Measurements from ENCODE around the gene SMARCC2.
A peak's percentile ranks its signal among the peaks of the same experiment; 100 is the strongest.

The SMARCC2 gene

DNA sequence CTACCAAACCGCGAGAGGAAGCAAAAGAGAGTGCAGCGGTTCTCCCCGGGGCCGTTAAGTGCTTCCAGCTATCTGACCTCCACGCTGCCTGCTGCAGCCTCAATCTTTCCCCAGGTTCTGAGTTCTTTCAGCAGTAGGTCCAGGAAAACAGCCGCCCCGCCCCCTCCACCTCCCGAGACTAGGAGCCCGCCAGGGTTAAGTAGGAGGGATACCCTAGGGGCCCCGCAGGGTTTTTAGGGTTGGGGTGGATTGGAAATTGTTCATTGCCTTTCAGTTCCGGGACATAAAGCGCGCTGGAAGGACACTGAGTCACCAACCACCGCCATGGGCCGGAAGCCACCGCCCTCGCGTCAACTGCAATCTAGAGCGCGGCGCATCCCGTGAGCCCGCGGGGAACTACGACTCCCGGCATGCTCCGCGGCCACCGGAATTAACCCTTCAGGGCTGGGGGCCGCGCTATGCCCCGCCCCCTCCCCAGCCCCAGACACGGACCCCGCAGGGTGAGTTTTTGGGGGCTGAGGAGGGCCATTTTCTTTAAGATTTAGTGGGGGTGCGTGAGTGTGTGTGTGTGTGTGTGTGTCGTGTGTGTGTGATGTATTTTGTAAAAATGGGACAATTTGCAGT, 37.0 kb downstream of the SMARCC2 start, which contains the start of gene MYL6B:
Gene MYL6B (plus strand): TSS at position 456 of the 624 bp plus-strand sequence. CDS start 1,332 bp downstream, outside the sequence.
- peak; percentile 86 to 92 for DNase-seq (ENCODE audit: low read depth in 2 of 2)

DNA sequence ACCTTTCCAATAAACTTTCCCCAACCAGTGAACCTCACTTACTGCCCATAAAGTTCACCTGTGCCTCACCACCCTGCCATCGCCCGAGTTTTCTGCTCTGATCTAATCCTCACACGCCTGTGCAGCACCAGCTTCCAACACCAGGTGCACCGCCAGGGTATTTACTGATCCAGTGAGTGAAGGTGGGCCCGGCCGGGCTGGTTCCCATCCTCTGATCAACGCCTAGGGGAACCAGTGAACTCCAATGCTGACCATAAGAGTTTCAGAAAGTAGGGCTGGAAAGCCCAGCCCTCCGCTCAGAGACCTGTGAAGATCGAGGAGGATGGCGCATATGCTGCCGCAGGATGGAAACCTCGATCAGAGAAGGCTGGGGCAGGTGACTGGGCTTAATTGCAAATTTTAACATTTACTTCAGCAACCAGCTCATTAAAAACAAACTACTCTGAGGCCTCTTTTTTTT, 37.6 kb downstream of the SMARCC2 start:
- DNase-seq (ENCODE audit: low read depth in 2 of 2) = peak in 1 of 2 donors; percentile 52

DNA sequence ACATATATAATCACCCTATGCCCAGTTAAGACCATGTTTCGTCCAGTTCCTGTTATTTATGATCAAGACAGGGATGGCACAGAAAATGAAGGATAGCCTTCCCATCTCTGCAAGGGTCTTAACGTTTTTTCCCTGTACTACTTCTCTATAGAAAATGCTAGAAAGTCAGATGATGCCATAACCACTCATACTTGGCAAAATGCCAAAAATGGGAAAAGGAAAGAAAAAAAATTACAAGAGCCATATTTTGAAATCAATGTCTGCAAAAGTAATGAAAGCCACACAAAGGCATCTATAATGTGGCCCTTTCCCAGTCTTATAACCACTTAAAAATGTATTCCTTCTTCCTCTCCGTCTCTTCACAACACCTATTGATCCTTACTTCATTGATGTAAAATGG, 38.7 kb downstream of the SMARCC2 start:
- no peak for DNase-seq (ENCODE audit: low read depth in 2 of 2)

DNA sequence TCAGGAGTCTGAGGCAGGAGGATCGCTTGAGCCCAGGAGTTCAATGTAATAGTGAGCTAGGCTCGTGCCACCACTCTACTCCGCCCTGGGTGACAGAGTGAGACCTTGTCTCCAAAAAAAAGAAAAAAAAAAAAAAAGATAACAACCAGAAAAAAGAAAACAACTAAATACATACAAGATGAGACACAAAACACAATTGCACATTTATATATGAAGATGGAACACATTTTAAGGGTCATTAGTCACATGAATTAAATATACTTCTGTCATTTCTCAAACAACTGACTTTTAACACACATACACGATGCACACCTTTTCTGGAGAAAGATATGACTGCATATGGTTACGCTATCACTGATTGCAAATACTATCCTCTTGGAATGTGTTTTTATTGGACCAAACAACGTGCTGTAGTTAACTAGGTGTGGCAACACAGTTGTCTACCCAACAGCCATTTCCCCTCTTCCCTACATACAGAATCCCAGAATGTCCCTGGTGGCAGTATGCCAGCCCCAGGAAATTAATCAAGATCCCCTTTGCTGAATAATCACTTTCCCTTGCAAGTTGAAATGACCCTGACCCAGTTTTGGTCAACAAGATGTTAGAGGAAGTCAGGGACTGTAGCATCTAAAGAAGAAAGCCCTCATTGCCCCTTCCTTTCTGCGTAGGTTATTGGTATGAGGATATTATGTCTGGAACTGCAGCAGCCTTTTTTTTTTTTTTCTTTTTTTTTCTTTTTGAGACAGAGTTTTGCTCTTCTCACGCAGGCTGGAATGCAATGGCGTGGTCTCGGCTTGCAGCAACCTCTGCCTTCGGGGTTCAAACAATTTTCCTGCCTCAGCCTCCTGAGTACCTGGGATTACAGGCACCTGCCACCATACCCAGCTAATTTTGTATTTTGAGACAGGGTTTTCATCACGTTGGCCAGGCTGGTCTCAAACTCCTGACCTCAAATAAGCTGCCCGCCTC, 42.5 kb downstream of the SMARCC2 start:
- no peak for DNase-seq (ENCODE audit: low read depth in 2 of 2)

DNA sequence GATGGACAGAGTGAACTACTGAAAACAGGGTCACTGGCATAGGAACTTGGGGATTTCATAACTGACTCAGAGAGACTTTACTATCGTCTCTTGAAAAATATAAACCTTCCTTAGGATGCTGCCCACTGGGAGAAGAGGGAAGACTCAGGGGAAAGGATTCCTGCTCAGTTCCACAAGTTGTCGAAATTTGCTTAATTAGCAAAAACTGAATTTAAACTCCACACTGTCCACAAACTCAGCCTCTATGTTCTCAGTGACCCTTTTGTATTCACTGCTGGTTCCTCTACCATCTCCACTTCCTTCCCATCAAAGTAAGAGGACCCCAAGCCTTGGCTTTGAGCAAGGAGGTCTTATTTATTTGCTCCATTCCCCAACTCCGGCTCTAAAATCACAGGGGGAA, 44.1 kb downstream of the SMARCC2 start:
- DNase-seq (ENCODE audit: low read depth in 2 of 2) = no peak

DNA sequence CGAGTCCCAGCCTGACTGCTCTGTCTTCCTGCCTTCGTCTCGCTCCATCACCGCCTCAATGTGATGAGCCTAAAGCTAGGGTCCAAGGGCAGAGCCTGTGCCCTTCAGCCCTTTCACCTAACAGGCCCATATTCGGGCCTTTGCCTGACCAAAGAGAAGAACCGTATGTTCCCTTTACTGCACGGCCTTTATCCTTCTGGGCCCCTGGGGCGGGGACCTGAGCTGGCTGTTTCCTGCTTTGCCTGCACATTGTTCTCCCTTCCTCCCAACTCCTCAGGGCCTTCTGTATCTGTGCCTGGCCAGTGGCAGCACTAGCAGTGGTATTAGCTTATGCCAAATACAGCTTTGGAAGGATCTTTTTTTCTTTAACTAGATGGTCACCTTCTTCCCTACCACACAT, 45.4 kb downstream of the SMARCC2 start:
- no peak for DNase-seq (ENCODE audit: low read depth in 2 of 2)

DNA sequence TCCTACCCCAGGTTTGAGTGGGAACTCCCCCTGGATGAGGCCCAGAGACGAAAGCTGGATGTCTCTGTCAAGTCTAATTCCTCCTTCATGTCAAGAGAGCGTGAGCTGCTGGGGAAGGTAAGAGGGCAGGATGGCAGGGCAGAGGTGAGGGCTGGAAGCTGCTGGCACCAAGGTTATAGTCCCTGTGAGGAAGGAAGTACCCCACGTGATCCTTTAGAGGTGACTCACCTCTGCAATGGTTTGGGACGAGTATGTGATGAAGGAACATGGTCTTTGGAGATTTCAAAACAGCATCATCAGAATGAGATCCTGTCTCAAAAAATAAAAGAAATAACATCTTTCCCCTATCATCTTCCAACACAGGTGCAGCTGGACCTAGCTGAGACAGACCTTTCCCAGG, 46.1 kb downstream of the SMARCC2 start:
- DNase-seq (ENCODE audit: low read depth in 2 of 2) = no peak

DNA sequence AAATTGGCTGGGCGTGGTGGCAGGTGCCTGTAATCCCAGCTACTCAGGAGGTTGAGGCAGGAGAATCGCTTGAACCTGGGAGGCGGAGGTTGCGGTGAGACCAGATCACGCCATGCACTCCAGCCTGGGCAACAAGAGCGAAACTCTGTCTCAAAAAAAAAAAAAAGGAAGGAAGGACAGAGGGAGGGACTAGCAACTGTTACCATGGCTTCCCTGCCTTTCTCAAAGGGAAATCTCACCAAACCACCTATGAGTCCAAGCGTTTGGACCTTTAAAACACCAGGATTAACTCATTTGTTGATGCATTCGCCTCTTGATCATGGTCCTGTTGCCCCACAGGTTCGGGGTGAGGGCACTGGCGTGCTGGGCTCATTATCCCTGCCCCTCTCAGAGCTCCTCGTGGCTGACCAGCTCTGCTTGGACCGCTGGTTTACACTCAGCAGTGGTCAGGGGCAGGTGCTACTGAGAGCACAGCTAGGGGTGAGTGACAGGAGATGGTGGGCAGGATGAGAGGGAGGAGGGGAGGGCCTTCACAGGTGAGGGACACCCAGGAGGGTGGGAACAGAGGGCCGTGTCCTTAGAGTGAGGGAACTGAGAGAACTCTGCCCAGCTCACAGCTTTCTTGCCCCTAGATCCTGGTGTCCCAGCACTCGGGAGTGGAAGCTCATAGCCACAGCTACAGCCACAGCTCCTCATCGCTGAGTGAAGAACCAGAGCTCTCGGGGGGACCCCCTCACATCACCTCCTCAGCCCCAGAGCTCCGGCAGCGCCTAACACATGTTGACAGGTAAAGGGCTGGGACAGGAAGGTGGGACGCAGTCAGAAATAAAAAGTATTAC, 47.1 kb downstream of the SMARCC2 start:
- no peak for DNase-seq (ENCODE audit: low read depth in 2 of 2)

DNA sequence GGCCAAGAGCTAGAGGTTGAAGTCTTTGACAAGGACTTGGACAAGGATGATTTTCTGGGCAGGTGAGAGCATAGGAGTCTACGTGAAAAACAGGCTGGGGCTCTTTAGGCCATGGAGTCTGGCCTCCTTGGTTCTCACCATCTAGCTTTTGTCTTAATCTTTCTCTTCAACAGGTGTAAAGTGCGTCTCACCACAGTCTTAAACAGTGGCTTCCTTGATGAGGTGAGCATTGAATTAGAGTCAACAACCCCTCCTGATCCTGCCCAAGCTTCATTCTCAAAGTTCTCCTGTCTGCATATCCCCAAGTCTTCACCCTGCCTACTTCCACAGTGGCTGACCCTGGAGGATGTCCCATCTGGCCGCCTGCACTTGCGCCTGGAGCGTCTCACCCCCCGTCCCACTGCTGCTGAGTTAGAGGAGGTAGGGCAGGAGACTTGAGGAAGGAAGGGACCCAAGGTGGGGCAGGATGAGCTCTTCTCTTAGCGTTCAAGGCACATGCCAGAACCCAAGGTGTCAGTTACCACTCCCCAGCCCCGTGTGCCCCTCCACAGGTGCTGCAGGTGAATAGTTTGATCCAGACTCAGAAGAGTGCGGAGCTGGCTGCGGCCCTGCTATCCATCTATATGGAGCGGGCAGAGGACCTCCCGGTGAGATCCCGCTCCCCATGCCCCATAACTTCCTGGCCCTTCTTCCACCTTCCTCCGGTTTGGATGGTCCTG, 51.3 kb downstream of the SMARCC2 start:
- DNase-seq (ENCODE audit: low read depth in 2 of 2) = no peak

DNA sequence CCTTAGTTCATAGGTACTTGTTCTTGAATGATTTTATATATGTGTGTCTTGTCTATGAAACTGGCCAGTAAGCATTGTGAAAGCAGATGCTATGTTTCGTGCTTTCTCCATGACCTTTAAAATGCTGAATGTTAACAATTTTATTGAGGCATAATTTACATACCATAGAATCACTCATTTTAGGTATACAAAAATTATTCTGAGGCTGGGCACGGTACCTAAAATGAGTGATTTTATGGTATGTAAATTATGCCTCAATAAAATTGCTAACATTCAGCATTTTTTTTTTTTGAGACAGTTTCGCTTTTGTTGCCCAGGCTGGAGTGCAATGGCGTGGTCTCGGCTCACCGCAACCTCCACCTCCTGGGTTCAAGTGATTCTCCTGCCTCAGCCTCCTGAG, 54.4 kb downstream of the SMARCC2 start:
- no peak for DNase-seq (ENCODE audit: low read depth in 2 of 2)

DNA sequence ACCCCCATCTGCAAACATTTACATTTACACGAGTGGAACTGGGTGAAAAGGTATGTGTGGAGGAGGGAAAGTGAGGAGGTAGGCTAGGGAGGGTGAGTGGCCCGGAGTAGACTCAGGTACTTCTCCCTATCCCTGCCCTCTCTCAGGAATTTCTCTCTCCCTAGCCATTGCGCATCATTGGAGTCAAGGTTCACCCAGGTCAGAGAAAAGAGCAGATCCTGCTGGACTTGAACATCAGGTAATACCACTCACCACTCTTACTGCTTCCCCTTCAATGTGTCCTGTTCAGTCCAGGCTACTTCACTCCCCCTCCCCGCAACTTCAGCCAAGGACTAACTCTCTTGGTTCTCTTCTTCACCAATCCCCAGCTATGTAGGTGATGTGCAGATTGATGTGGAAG, 58.4 kb downstream of the SMARCC2 start:
- no peak for DNase-seq (ENCODE audit: low read depth in 2 of 2)

DNA sequence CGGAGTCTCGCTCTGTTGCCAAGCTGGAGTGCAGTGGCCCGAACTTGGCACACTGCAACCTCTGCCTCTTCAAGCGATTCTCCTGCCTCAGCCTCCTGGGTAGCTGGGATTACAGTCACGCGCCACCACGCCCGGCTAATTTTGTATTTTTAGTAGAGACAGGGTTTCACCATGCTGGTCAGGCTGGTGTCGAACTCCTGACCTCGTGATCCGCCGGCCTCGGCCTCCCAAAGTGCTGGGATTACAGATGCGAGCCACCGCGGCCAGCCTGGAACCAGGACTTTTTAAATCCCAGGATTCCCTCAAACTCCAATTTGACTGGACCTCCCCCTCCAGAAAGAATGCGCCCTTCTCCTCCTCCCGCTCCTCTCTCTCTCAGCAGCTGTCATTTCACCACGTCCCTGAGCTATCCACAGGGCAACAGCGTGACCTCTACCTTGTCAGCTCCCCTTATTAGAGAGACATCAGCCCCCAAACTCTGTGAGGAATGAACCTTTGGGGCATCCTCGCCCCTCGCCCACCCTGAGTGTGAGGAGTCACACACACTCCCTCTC, 59.3 kb downstream of the SMARCC2 start:
- no peak for DNase-seq (ENCODE audit: low read depth in 2 of 2)

DNA sequence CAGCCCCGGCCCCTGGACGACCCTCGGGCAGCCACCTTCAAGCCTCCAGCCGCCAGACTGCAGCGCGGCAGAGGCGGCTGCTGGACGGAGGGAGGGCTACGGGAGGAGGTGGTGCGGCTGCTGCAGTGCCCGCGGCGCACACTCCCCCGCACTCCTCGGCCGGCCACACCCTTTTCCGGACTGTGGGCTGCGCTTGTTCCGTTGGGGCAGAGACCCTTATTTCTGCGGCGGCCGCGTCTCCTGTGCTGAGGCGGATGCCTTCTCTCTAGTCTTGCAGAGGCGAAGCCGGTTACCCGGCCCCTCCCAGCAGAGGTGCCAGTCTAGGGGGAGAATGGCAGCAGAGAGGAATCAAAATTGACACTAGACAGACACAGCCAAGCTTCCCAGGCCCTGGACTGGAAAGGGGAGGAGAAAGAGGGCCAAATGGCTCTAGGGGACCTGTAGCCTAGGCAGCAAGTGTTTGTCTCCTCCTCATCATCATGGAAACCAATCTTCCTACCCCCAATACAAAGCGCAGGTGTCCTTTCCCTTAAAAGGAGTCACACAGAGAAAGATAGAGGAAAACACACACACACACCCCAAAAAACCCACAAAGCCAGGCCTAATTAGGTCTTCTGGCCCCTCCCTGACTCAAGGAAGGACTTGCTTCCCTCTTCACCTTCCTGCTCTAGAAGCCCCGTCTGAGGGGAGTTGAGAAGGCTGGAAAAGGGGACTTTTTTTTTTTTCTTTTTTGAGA, 59.9 kb downstream of the SMARCC2 start:
- peak in 1 of 2 donors; percentile 43 for DNase-seq (ENCODE audit: low read depth in 2 of 2)

DNA sequence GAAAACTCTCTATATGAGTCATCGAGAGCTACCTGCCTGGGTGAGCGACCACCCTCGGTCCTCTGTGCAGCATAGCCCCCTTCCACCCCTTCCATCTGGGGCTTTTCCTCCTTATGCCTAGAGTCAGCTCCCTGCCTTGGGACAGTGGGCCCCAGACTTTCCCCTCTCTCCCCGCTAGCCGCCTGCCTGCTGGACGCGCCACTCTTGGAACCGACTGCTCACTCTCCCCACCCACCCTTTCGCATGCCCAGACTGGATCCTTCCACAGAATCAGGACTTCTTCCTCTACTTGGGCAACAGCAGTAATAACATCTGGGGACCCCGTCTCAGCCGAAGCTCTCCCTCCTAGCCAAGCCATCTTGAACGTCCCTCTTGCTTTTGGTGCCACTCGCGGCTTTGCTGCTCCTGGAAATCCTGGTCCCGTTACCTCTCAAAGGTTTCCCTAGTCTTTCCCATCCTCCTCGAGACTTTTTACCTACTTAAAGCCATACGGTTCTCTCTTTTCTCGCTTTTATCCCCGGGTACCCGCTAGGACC, 60.5 kb downstream of the SMARCC2 start:
- DNase-seq (ENCODE audit: low read depth in 2 of 2) = no peak

DNA sequence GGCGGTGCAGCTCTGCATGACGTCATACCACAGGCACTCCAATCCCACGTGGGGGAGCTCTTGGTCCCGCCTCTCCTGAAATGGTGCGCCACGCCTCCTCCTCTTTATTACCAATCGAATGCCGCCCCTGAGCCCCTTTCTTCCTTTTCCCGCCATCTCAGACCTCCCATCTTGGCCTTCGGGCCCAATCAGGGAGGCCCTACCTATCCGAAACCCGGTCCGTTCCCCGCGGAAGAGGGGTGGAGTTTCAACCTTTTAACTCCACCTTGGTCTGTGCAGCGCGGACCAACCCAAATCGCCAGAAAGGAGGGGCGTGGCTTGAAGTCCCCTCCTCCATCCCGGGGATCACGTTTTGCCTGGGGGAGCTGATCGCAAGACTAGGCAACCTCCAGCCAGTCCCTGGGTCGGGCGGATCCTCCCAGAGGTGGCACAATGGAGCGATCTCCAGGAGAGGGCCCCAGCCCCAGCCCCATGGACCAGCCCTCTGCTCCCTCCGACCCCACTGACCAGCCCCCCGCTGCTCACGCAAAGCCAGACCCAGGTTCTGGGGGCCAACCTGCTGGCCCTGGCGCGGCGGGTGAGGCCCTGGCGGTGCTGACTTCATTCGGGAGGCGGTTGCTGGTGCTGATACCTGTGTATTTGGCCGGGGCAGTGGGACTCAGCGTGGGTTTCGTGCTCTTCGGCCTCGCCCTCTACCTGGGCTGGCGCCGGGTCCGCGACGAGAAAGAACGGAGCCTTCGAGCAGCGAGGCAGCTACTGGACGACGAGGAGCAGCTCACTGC, 61.2 kb downstream of the SMARCC2 start, which contains the start of gene ESYT1:
Gene ESYT1 (plus strand): TSS at position 380 of the 782 bp plus-strand sequence. CDS start 53 bp downstream, at position 433.
- DNase-seq (ENCODE audit: low read depth in 2 of 2) = peak; percentile 84 to 94

DNA sequence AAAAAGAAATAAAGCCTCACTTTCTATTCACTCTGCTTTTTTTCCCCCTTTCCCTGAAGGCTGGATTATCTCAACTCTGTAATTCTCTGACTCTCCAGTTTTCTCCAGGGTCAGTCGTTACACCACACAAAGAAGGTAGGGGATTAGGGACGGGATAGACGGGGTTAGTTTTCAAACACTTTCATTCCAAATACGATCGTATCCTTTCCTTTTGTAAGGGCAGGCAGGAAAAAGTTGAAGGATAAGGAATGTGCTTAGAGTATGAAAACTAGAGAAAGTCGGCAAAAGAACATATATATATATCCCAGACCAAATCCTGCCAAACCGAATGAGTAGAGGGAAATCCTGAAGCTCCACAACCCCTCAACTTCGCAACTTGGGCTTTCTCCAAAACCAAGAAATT, 61.8 kb downstream of the SMARCC2 start:
- DNase-seq (ENCODE audit: low read depth in 2 of 2) = no peak

DNA sequence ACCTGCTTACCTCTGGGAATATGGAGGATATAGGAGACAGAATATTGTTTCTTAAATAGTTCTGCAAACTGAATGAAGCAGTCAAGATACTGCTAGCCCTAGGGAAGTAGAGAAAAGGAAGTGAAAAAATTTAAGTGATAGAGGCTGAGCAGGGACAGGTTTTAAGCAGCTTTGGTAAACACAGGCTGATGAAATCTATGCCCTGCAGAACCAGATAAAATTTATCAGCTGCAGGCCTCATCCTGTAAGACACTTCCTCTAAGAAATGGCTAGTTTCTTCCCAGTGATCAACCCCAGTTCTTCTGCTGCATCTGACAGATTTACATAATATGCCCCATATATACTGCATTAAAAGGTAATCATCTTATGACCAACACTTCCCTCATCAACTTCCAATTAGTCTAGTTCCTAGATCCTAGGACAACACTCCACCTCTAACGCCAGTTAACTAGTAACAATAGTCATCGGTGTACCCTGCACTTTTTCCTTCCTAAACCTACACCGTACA, 62.5 kb downstream of the SMARCC2 start:
- DNase-seq (ENCODE audit: low read depth in 2 of 2) = no peak

DNA sequence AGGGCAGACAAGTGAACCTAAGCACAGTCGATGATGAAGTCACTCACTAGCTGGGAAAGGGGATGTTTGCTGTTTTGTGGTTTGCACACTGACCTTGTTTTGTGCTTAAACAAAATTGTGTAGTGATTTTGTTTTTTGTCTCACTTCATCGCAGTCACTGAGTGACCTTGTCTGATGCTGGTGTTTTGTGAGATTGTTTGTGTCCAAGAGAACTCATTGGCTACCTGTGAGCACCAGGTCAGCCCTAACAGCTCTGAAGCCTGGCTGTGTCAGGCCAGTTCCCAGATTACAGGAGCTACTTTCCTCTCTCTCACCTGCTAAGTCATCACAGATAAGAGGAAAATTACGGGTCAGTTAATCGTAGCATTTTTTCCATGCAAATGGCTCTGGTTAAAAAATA, 65.2 kb downstream of the SMARCC2 start:
- DNase-seq (ENCODE audit: low read depth in 2 of 2) = no peak

DNA sequence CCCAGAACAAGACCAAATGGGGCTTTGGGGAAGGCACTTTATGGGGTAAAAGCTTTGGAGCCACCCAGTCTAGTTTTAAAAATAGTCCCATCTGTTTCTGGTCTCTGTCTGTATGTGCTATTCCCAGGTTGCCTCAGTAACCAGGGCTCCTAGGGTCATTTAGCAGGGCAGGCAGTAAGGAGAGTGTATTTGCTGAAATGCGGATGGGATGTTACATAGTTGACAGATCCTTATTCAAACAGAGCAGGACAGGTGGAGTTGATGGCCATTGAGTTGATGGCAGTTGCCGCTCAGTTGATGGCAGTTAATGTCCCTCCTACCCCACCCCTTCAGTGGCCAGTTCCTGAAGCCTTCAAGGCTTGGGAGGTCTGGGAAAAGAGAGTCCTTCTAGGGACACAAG, 66.6 kb downstream of the SMARCC2 start:
- no peak for DNase-seq (ENCODE audit: low read depth in 2 of 2)
